Smooth muscle cell (in vitro differentiated cells): Measurements from ENCODE around the gene NAV2. TPM values are rescaled to one million over a fixed set of nuclear protein-coding genes. Genes with fewer than 3 reads are reported as not detected.

Source experiments
- DNase-seq: peaks from one replicate; lab custom pipeline; 2025; ENCODE audit not compliant: unreplicated experiment; lab: John Stamatoyannopoulos, UW
- H2AFZ ChIP-seq: fragments of 200-600 bp; sonication (generic); 2 replicates; pipeline ENCODE4 v1.6.0; 2016; ENCODE audit warnings: antibody characterized with exemption, low read depth, mild to moderate bottlenecking
- H3F3A ChIP-seq: fragments of 200-600 bp; sonication (generic); 2 replicates; pipeline ENCODE4 v1.6.0; 2017; ENCODE audit warnings: antibody characterized with exemption, low read depth
- H3K27ac ChIP-seq: fragments of 200-600 bp; sonication (generic); 2 replicates; pipeline ENCODE4 v1.5.1; 2016; ENCODE audit warnings: low read depth, mild to moderate bottlenecking
- H3K27me3 ChIP-seq: fragments of 200-600 bp; sonication (generic); 2 replicates; pipeline ENCODE4 v1.6.1; 2016; ENCODE audit warnings: low read depth, mild to moderate bottlenecking
- H3K36me3 ChIP-seq: fragments of 200-600 bp; sonication (generic); 2 replicates; pipeline ENCODE4 v1.5.1; 2016; ENCODE audit warnings: low read depth
- H3K4me1 ChIP-seq: fragments of 200-600 bp; sonication (generic); 2 replicates; pipeline ENCODE4 v1.5.1; 2016; ENCODE audit warnings: low read depth
- H3K4me2 ChIP-seq: fragments of 200-600 bp; sonication (generic); 2 replicates; pipeline ENCODE4 v1.6.0; 2016; ENCODE audit warnings: mild to moderate bottlenecking
- H3K4me3 ChIP-seq: fragments of 200-600 bp; sonication (generic); 2 replicates; pipeline ENCODE4 v1.5.1; 2016; ENCODE audit warnings: mild to moderate bottlenecking
- H3K79me2 ChIP-seq: fragments of 200-600 bp; sonication (generic); 2 replicates; pipeline ENCODE4 v1.6.0; 2016; ENCODE audit warnings: low read depth, mild to moderate bottlenecking
- H3K9ac ChIP-seq: fragments of 200-600 bp; sonication (generic); 2 replicates; pipeline ENCODE4 v1.6.0; 2016; ENCODE audit warnings: low read depth
- H3K9me3 ChIP-seq: fragments of 200-600 bp; sonication (generic); replicated peaks from 2 replicates; pipeline ENCODE4 v1.5.1; 2016; ENCODE audit warnings: low read depth
- H4K20me1 ChIP-seq: fragments of 200-600 bp; sonication (generic); 2 replicates; pipeline ENCODE4 v1.6.0; 2016; ENCODE audit warnings: low read depth
- CTCF ChIP-seq: fragments of 200-600 bp; sonication (generic); IDR thresholded peaks from 2 replicates; pipeline ENCODE4 v1.5.1; 2017; ENCODE audit warnings: borderline replicate concordance, mild to moderate bottlenecking, antibody characterized with exemption; ENCODE audit not compliant: insufficient read depth, poor library complexity, severe bottlenecking
- WGBS: methylation state at CpG from one replicate; pipeline ENCODE4 v1.1.7; 2016; ENCODE audit warnings: low lambda C conversion rate; 5-methylcytosine and 5-hydroxymethylcytosine counted together
- polyA plus RNA-seq: library from polyadenylated mRNA; unstranded; fragments of >200 nt; fragmentation: Nextera tagmentation; extraction: Ambion mirVana; gene quantifications from 2 replicates; pipeline ENCODE4 v1.2.1, GENCODE V29; 2016
- total RNA-seq: library from RNA; depleted of rRNA; stranded (reverse); fragments of >200 nt; gene quantifications from 2 replicates; pipeline ENCODE4 v1.2.3, GENCODE V29; 2014

NAV2 gene
- total and polyA plus RNA-seq, 2 experiments from 2014 or later = 14.1 to 67.5 TPM

GRCh38 chr11:20157728-20158127 lies 445.1 kb downstream of the NAV2 start:
- no peaks in the 10 kb centered on the region for H3K79me2 ChIP-seq
- H3K27ac ChIP-seq = no peak overlapping the region
- no peak overlapping the region for H3K4me2 ChIP-seq
- no peak for DNase-seq
- no peaks in the 10 kb centered on the region for H3F3A ChIP-seq
- peaks cover 53% of the 10 kb centered on the region for H3K4me1 ChIP-seq
- no peak overlapping the region for H3K4me3 ChIP-seq
- peaks cover 96% of the 10 kb centered on the region for H3K27me3 ChIP-seq
- 5% methylated on average over 9 of the region's 9 CpGs for WGBS
- no peaks in the 10 kb centered on the region for H3K9me3 ChIP-seq
- no peak for TF ChIP-seq CTCF
- no peaks in the 10 kb centered on the region for H4K20me1 ChIP-seq
- H3K36me3 ChIP-seq = no peaks in the 10 kb centered on the region
- no peak overlapping the region for H3K9ac ChIP-seq
- H2AFZ ChIP-seq = no peak overlapping the region

DNA sequence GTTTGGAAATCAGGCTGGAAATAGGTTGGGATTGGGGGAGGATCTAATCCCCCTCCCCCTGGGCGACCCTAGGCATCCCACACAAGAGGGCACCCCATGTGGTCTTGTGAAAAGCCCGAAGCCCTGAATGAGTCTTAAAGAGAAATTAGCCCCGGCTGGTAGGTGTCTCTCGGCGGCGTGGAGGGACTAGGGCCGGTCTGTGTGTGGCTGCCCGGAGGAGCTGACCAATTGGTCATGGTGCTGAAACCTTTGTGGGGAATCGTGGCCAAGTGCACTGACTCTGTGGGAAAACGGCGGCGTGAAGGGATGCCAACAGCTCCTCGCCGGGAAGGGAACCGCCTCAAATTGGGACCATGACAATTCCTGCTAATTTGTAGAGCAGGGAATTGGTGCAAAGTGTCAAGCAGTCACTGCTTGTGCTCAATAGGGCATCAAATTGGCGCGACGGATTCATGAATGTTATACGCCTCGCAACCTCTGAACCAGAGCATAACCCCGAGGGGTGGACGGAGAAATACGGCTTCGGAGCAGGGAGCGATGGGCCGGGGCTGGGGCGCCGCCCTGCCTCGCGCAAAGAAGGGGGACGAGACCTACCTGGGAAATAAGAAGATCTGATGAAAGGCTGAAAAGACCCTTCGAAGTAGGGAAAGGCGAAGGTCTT lies 446.1 kb downstream of the NAV2 start:
- 7% methylated on average over 33 of the region's 33 CpGs for WGBS
- Histone ChIP-seq H3K4me3 (no peak overlapping the region), H3F3A (no peaks in the 10 kb centered on the region), H3K27ac (no peak overlapping the region), H3K9ac (no peak overlapping the region), H2AFZ (no peak overlapping the region), H3K4me1 (peaks cover 58% of the 10 kb centered on the region), H4K20me1 (no peaks in the 10 kb centered on the region), H3K27me3 (peaks cover 100% of the 10 kb centered on the region), H3K79me2 (no peaks in the 10 kb centered on the region), H3K4me2 (no peak overlapping the region), H3K36me3 (no peaks in the 10 kb centered on the region), H3K9me3 (no peaks in the 10 kb centered on the region)
- no peak for TF ChIP-seq CTCF
- DNase-seq = peak; percentile 31

DNA sequence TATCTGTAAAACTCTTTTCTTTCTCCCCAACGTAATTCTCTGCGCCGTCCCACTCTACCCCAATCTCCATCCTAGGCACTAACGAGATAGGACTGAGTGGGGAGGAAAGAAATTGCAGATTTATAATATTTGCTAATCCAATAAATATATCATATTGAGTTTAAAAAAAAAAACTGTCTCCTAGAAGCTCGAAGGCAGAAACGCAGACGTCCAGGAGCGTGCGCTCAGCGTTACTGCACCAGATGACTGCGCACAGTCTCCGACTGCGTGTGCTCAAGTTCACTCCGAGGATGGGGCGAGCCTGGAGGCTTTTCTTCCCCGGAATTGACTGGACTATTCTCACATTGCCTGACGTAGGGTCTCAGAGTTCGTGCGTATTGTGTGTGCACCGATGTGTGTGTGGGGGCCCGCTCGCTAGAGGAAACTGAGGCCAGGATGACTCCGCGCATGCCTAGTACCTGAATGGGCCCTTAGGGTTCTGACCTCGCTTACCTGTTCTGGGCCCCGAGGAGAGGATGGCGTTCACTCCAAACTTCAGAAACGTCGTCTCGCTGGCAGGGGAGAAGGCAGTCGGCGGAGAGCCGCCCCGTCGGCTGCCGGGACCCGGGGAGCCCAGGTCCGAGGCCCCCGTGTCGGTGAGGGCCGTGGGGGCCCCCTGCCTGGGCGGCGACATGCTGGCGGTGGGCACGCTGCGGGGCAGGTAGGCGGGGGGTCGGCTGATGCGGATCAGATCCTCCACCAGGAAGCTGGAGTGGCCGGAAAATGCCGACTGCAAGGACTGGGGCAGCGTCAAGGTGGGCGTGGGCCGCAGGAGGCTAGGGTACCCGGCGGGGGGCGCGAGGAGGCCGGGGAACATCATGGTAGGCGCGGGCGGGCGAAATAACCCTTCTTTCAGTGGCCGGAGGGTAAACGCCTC lies 447.1 kb downstream of the NAV2 start:
- no peaks in the 10 kb centered on the region for H3F3A ChIP-seq
- H3K4me1 ChIP-seq = peaks cover 63% of the 10 kb centered on the region
- TF ChIP-seq CTCF = no peak
- no peaks in the 10 kb centered on the region for H4K20me1 ChIP-seq
- no peaks in the 10 kb centered on the region for H3K36me3 ChIP-seq
- H3K4me3 ChIP-seq = no peak overlapping the region
- no peaks in the 10 kb centered on the region for H3K9me3 ChIP-seq
- H3K4me2 ChIP-seq = no peak overlapping the region
- 5% methylated on average over 47 of the region's 65 CpGs for WGBS
- no peak overlapping the region for H3K9ac ChIP-seq
- H3K27me3 ChIP-seq = peaks cover 100% of the 10 kb centered on the region
- H2AFZ ChIP-seq = no peak overlapping the region
- H3K27ac ChIP-seq = no peak overlapping the region
- DNase-seq = no peak
- H3K79me2 ChIP-seq = no peaks in the 10 kb centered on the region
